Activated CD4-positive, CD25-positive, alpha-beta regulatory T cell treated with anti-CD3 and anti-CD28 coated beads, Interleukin-2, amount 50 U/mL, for 24 hours (primary cell): ENCODE results near the gene TRDN.
"Not testable (repeated sequence)": the region's sequence is repeated elsewhere in the genome, so short reads cannot be mapped to it uniquely, and the experiment has no call there.

Source experiments
- ATAC-seq, 2 donors: fragments of 150-1000 bp; cut with Tn5 transposase; one replicate each; pipeline ENCODE4 v1.10.0; 2021; ENCODE audit warnings: mild to moderate bottlenecking in 1 of 2, moderate library complexity in 1 of 2

Gene TRDN

DNA sequence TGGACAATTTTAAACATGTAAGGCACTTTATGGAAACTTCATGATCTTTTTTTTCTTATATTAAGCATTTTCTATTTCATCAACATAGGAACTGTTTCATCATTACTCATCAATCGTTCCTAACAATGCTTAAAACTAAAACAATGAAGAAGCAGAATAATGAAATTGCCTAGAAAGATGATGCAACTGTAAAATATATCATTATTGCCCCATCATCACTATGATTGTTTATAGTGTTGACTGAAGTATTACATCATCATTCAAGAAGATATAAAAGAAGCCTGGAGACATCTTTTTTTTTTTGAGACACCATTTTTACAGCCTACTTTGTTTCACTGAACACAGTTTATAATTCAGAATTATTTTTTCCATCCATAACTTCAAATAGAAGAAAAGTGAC is 147.2 kb downstream of the TRDN start:
- ATAC-seq = no peak

GRCh38 chr6:123480986-123481385 is 155.8 kb downstream of the TRDN start:
- ATAC-seq = no peak

DNA sequence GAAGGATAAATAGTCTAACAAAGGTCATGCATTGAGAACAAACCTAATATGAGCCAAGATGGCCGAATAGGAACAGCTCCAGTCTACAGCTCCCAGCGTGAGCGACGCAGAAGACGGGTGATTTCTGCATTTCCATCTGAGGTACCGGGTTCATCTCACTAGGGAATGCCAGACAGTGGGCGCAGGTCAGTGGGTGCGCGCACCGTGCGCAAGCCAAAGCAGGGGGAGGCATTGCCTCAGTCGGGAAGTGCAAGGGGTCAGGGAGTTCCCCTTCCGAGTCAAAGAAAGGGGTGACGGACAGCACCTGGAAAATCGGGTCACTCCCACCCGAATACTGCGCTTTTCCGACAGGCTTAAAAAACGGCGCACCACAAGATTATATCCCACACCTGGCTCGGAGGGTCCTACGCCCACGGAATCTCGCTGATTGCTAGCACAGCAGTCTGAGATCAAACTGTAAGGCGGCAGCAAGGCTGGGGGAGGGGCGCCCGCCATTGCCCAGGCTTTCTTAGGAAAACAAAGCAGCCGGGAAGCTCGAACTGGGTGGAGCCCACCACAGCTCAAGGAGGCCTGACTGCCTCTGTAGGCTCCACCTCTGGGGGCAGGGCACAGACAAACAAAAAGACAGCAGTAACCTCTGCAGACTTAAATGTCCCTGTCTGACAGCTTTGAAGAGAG is 164.6 kb downstream of the TRDN start:
- not testable (repeated sequence) for ATAC-seq

DNA sequence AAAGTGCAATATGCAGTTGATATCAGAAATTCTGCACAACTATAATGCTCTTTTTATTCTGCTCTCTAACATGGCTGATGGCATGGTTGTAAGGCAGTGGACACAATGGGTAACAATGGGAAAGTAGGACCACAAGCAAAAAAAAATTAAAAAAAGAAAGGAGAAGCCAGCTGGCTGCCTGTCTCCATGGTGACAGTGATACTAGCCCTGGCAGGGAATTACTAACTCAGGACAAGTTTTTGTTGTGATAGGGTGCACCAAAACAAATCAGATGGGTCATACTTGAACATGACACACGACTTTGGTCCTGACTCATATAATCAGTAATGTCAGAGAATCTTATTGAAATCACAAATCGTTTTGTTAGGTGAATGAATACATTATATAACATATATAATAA is 169.4 kb downstream of the TRDN start:
- ATAC-seq = no peak

- ATAC-seq = no peak
Measured at GRCh38 chr6:123462152-123462551, 174.6 kb downstream of the TRDN start.

DNA sequence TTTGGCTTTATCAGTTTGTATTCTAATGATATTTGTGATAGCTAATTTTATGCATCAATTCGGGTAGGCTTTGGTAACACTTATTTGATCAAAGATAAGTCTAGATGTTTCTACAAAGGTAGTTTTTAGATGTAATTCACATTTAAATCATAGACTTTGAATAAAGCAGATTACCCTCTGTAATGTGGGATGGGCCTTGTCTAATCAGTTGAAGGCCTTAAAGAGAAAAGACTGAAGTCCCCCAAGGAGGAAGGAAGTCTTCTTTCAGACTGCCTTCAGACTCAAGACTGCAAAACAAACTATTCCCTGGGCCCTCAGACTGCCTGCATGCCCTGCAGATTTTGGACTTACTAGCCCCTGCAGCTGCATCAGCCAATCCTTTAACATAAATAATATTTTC is 178.5 kb downstream of the TRDN start:
- ATAC-seq = no peak

DNA sequence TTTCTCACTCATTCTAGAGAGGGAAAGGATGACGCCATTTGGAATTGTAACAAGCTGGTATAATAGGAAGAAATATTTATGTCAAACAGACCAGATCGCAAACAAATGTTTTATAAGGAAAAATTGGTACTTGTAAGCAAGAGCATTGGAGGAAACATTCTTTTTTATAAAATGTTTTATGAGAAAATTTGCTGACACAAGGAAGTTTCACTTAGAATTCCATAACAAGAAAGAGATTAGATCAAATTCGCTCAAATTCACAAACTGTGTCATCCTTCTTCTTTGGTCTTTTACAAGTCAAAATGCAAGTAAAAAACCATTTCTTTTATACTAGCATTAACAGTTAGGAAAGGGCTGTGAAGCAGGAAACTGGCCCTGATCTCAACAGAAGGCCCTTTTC is 179.9 kb downstream of the TRDN start:
- ATAC-seq = no peak

GRCh38 chr6:123454448-123454847 is 182.3 kb downstream of the TRDN start:
- ATAC-seq = no peak

DNA sequence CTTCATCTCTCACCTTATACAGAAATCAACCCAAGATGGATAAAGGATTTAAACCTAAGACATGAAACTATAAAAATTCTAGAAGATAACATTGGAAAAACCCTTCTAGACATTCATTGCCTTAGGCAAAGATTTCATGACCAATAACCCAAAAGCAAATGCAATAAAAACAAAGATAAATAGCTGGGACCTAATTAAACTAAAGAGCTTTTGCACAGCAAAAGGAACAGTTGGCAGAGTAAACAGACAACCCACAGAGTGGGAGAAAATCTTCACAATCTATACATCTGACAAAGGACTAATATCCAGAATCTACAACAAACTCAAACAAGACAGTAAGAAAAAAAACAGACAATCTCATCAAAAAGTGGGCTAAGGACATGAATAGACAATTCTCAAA is 183.7 kb downstream of the TRDN start:
- ATAC-seq = not testable (repeated sequence)

GRCh38 chr6:123448306-123448884 is 188.4 kb downstream of the TRDN start:
- no peak for ATAC-seq

- no peak for ATAC-seq
Measured at GRCh38 chr6:123447315-123447937, 189.3 kb downstream of the TRDN start.

- ATAC-seq = no peak
Measured at GRCh38 chr6:123439371-123439770, 197.4 kb downstream of the TRDN start.

GRCh38 chr6:123434186-123434585 is 202.6 kb downstream of the TRDN start:
- ATAC-seq = no peak

- no peak for ATAC-seq
Measured at GRCh38 chr6:123430970-123431369, 205.8 kb downstream of the TRDN start.

GRCh38 chr6:123427008-123427407 is 209.7 kb downstream of the TRDN start:
- ATAC-seq = no peak

GRCh38 chr6:123423130-123423529 is 213.6 kb downstream of the TRDN start:
- no peak for ATAC-seq

DNA sequence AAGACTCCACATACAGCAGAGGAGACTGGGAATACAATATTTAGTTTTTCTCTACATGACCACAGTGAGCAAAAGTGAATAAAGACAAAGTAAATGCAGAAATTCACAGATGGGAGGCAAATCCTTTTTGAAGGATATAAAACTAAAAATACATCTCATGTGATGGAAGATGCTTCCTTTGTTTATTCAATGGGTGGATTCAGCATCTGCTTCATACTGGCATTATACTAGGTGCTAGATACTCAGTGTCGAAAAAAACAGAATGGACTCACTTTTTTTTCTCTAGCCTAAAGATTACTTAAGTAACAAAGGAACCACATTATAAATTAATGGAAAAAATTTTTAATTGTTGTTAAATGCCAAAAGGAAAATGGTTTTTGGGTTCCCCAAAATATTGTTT is 216.2 kb downstream of the TRDN start:
- ATAC-seq = no peak

DNA sequence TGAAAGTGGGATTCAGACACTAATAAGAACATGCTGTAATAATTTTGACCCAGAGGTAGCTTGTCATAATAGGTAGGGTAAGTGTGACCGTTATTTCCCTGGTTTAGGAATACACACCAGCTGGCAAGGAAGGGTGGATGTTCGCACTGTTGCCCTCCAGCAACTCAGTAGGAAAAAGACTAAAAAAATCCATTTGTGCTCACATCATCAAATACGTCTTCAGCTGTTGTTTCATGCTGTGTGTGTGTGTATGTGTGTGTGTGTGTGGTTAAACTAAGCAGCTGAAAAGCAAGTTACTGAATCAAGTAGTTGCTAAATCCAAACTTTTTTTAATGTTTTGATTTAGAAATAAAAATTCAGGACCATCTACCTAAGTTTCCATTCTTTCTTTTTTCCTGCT is 218.7 kb downstream of the TRDN start:
- ATAC-seq = no peak

DNA sequence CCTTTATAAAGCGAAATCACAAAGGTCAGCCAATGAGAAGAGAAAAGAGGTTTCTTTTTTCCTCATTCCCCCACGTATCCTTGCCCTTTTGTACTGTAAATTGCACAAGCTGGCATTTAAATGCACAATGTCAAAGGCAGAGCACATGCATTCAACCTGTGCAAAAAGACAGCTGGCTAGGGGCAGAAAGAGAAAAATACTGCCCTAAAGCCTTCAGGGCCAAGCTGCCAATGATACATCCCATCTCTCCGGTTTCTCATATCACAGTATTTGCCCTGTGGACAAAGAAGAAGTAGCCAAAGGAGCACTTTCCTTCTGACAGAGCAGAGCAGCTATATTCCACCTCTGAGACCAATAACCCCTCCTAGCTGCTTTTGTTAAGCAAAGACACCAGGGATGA is 219.2 kb downstream of the TRDN start:
- ATAC-seq = no peak

DNA sequence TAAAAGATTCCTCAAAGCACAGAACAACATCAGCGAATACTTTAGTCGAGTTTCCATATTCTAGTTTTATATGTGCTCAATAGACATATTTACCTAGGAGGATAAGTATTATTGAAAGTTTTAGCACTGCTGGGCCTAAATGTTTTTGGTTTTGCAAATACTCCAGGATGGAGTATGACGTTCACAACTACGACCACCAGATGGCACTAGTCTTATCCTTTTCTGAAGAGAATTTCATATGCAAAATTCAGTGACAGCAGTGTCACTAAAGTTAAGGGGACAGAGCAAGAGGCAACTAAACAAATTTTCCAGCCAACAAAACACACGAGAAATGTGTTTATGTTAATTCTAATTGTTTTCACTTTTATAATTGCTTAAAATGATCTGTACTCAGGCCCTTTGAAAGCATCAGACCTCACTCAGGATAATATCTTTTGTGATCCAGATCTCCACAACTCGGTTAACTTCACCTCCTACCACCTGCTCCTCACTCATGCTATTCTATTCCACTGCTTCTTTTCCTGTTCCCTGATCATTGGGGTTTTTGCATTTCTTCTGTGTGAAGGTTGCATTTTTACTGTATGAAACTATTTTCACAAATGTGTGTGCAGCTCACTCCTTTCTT is 220.8 kb downstream of the TRDN start:
- ATAC-seq = no peak

DNA sequence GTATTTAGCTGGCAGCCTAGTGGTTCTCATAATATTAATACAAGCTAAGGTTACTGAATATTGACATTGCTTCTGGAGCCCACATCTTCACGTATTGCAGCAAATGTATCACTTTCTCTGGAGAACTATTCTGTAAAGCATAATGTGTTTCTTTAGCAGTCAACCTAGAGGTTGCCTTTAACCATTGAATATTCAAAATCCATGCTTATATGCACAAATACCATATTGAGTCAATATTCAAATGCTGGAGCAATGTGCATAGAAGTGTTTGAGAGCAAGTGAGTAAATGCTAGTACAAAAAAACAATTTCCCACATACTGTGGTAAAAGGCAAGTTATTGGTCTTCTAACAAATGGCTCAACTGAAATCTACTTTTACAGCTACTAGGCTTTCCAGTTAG is 231.8 kb downstream of the TRDN start:
- ATAC-seq = no peak

- ATAC-seq = no peak
Measured at GRCh38 chr6:123402052-123402451, 234.7 kb downstream of the TRDN start.

GRCh38 chr6:123398072-123398471 is 238.7 kb downstream of the TRDN start:
- no peak for ATAC-seq

- no peak for ATAC-seq
Measured at GRCh38 chr6:123393331-123393730, 243.4 kb downstream of the TRDN start.
